ENCODE data around the gene GOLGA2.

DNA sequence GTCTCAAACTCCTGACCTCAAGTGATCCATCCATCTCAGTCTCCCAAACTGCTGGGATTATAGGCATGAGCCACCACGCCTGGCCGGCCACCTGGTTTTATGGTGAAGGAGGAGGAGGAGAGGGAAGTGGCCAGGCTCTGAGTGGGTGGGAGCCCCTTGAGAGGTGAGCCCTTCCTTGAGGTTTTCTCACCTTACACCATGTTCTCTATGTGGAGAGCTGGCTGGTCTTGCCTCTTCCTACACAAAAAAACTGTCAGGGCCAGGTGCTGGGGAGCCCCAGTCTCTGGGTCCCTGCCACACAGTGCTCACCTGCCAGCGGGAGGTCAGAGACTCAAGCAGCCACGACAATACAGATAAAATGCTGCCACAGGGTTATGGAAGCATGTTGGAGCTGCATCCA is 18.3 kb upstream of the GOLGA2 start:
- TF ChIP-seq POLR2AphosphoS5 (IDR thresholded peaks at IDR 0.05), result no peak
- TF ChIP-seq, protein P1, sequence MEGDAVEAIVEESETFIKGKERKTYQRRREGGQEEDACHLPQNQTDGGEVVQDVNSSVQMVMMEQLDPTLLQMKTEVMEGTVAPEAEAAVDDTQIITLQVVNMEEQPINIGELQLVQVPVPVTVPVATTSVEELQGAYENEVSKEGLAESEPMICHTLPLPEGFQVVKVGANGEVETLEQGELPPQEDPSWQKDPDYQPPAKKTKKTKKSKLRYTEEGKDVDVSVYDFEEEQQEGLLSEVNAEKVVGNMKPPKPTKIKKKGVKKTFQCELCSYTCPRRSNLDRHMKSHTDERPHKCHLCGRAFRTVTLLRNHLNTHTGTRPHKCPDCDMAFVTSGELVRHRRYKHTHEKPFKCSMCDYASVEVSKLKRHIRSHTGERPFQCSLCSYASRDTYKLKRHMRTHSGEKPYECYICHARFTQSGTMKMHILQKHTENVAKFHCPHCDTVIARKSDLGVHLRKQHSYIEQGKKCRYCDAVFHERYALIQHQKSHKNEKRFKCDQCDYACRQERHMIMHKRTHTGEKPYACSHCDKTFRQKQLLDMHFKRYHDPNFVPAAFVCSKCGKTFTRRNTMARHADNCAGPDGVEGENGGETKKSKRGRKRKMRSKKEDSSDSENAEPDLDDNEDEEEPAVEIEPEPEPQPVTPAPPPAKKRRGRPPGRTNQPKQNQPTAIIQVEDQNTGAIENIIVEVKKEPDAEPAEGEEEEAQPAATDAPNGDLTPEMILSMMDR (IDR thresholded peaks at IDR 0.05), result no peak

Measured in gastroesophageal sphincter (tissue), 3 donors.